NCI-H2196 treated with DMSO at 0.1 percent for 48 hours (cell line): Measurements from ENCODE around the gene HPSE.

ENCODE experiments used
- DNase-seq: peaks from one replicate; lab custom pipeline; 2025; ENCODE audit not compliant: unreplicated experiment; lab: John Stamatoyannopoulos, UW

HPSE gene

GRCh38 chr4:83250687-83251446 is 83.8 kb downstream of the HPSE start:
- DNase-seq: no peak

GRCh38 chr4:83248486-83248885 is 86.2 kb downstream of the HPSE start:
- no peak for DNase-seq

GRCh38 chr4:83247415-83248357 is 87.0 kb downstream of the HPSE start:
- DNase-seq: no peak
